H1 (cell line): ENCODE results near the gene ALKBH7. TPM values are rescaled to one million over a fixed set of nuclear protein-coding genes. Genes with fewer than 3 reads are reported as not detected.

Experiments used
- CHD1 ChIP-seq: IDR thresholded peaks from 2 replicates; pipeline ENCODE4 v1.6.1; 2012; ENCODE audit warnings: low read depth, low read length, improper control_type of control experiment
- polyA plus RNA-seq, 7 experiments: library from polyadenylated mRNA; depleted of rRNA in 3 of 7; stranded (reverse) in 5 of 7; unstranded in 2 of 7; fragments of >200 nt in 5 of 7; fragments of 200-250 nt in 2 of 7; gene quantifications; 1 replicate in 5 of 7; 2 replicates in 1 of 7; 4 replicates in 1 of 7; pipeline versions ENCODE4 v1.2.1 to v1.2.3, GENCODE V29; 2011 to 2013; ENCODE audit warnings: missing spikeins in 2 of 7, mixed read lengths in 2 of 7
- total RNA-seq: library from RNA; stranded (reverse); fragmentation: NEBNext Ultra II Directional; extraction: Animal tissue kit (Norgen Biotek cat#: 25700); gene quantifications from 2 replicates; pipeline ENCODE4 v1.2.1, GENCODE V29; 2021
- TF ChIP-seq, protein P1 (sequence below): fragments of 300-600 bp; sonication (generic); IDR thresholded peaks from 2 replicates; pipeline ENCODE4 v1.7.1; 2012; ENCODE audit warnings: low read length, moderate library complexity, mild to moderate bottlenecking, inconsistent platforms; ENCODE audit not compliant: insufficient replicate concordance

Gene ALKBH7
- total and polyA plus RNA-seq, 2 of the 8 experiments (the other 6 are each of a cell fraction or from before 2014, with no cell fraction given) = 66.3 to 100 TPM

DNA sequence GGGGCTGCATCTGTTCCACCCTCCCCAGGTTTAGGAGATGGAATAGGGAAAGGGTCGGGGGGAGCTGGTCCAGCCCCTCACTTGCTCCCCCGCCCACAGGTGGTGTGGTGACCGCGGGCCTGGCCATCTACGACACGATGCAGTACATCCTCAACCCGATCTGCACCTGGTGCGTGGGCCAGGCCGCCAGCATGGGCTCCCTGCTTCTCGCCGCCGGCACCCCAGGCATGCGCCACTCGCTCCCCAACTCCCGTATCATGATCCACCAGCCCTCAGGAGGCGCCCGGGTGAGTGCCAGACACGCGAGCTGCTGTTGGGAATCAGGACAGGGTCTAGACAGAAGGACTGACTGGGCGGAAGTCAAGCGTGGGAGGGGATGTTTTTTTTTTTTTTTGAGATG is 8.2 kb upstream of the ALKBH7 start (continued):
- TF ChIP-seq, protein P1, sequence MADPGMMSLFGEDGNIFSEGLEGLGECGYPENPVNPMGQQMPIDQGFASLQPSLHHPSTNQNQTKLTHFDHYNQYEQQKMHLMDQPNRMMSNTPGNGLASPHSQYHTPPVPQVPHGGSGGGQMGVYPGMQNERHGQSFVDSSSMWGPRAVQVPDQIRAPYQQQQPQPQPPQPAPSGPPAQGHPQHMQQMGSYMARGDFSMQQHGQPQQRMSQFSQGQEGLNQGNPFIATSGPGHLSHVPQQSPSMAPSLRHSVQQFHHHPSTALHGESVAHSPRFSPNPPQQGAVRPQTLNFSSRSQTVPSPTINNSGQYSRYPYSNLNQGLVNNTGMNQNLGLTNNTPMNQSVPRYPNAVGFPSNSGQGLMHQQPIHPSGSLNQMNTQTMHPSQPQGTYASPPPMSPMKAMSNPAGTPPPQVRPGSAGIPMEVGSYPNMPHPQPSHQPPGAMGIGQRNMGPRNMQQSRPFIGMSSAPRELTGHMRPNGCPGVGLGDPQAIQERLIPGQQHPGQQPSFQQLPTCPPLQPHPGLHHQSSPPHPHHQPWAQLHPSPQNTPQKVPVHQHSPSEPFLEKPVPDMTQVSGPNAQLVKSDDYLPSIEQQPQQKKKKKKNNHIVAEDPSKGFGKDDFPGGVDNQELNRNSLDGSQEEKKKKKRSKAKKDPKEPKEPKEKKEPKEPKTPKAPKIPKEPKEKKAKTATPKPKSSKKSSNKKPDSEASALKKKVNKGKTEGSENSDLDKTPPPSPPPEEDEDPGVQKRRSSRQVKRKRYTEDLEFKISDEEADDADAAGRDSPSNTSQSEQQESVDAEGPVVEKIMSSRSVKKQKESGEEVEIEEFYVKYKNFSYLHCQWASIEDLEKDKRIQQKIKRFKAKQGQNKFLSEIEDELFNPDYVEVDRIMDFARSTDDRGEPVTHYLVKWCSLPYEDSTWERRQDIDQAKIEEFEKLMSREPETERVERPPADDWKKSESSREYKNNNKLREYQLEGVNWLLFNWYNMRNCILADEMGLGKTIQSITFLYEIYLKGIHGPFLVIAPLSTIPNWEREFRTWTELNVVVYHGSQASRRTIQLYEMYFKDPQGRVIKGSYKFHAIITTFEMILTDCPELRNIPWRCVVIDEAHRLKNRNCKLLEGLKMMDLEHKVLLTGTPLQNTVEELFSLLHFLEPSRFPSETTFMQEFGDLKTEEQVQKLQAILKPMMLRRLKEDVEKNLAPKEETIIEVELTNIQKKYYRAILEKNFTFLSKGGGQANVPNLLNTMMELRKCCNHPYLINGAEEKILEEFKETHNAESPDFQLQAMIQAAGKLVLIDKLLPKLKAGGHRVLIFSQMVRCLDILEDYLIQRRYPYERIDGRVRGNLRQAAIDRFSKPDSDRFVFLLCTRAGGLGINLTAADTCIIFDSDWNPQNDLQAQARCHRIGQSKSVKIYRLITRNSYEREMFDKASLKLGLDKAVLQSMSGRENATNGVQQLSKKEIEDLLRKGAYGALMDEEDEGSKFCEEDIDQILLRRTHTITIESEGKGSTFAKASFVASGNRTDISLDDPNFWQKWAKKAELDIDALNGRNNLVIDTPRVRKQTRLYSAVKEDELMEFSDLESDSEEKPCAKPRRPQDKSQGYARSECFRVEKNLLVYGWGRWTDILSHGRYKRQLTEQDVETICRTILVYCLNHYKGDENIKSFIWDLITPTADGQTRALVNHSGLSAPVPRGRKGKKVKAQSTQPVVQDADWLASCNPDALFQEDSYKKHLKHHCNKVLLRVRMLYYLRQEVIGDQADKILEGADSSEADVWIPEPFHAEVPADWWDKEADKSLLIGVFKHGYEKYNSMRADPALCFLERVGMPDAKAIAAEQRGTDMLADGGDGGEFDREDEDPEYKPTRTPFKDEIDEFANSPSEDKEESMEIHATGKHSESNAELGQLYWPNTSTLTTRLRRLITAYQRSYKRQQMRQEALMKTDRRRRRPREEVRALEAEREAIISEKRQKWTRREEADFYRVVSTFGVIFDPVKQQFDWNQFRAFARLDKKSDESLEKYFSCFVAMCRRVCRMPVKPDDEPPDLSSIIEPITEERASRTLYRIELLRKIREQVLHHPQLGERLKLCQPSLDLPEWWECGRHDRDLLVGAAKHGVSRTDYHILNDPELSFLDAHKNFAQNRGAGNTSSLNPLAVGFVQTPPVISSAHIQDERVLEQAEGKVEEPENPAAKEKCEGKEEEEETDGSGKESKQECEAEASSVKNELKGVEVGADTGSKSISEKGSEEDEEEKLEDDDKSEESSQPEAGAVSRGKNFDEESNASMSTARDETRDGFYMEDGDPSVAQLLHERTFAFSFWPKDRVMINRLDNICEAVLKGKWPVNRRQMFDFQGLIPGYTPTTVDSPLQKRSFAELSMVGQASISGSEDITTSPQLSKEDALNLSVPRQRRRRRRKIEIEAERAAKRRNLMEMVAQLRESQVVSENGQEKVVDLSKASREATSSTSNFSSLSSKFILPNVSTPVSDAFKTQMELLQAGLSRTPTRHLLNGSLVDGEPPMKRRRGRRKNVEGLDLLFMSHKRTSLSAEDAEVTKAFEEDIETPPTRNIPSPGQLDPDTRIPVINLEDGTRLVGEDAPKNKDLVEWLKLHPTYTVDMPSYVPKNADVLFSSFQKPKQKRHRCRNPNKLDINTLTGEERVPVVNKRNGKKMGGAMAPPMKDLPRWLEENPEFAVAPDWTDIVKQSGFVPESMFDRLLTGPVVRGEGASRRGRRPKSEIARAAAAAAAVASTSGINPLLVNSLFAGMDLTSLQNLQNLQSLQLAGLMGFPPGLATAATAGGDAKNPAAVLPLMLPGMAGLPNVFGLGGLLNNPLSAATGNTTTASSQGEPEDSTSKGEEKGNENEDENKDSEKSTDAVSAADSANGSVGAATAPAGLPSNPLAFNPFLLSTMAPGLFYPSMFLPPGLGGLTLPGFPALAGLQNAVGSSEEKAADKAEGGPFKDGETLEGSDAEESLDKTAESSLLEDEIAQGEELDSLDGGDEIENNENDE = no peak
- TF ChIP-seq CHD1 = no peak
- TF ChIP-seq, all 59 proteins: peak for 0
